Posterior cingulate gyrus (tissue), 11 donors: ENCODE data around the gene CFAP206.
"Not testable (repeated sequence)": the region's sequence is repeated elsewhere in the genome, so short reads cannot be mapped to it uniquely, and the experiment has no call there.

Experiments used
- DNase-seq, 10 donors: peaks; one replicate each; pipeline versions ENCODE4 v3.0.0 to v3.0.0-alpha.2; 2020 to 2021; ENCODE audit warnings: mixed read lengths in 3 of 10
- intact Hi-C: fragments of 100-400 bp; cut with DNase I; formaldehyde crosslinking; loops from one replicate; pipeline ENCODE4 v1.15.1; 2023

The CFAP206 gene

DNA sequence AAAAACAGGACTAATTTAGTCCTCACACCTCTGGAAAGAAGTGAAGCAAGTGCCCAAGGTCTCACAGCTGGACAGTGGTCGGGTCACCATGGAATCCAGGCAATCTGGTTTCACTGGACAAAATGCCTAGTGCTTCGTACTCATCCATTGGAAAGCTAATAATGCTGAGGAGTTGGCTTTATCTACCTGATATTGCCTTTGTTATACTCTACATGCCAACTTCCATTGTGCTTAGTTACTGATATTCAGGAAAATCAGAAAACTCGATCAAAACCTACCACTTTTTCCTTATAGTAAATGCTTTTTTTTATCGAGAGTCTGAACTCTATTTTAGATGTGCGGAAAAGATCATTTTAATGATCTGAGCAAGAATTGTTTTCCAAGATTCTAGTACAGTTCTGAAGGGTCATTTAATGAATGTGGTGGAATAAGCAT, 966 bp downstream of the CFAP206 start:
- intact Hi-C loops: loop anchor here (2.0 to 10.0 kb wide), 2 partner anchors 64 to 254 kb away; partner anchors contain the start of genes SLC35A1 and ZNF292
- DNase-seq: no peak

DNA sequence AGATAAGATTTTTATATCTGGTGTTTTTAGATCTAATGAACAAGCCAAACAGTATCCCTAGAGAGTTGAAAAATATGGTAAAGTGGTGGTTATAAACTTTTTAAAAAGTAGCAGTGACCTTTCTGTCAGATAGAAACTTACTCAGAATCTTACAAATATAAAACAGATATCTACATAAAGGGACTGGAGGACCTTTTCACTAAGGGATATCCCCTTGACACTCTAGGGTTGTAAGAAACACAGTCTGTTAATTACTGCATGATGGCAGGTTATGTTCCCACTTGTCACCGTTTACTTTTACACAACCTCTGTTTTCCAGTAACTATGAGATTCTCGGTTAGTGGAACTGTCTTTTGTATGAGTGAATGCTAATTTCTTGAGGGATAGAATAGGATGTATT, 11.5 kb downstream of the CFAP206 start:
- intact Hi-C loops: no loop called here
- no peak for DNase-seq

GRCh38 chr6:87420360-87420759, 12.6 kb downstream of the CFAP206 start:
- DNase-seq: no peak
- intact Hi-C loops: no loop called here

GRCh38 chr6:87421576-87421975, 13.8 kb downstream of the CFAP206 start:
- intact Hi-C loops: no loop called here
- DNase-seq: no peak

DNA sequence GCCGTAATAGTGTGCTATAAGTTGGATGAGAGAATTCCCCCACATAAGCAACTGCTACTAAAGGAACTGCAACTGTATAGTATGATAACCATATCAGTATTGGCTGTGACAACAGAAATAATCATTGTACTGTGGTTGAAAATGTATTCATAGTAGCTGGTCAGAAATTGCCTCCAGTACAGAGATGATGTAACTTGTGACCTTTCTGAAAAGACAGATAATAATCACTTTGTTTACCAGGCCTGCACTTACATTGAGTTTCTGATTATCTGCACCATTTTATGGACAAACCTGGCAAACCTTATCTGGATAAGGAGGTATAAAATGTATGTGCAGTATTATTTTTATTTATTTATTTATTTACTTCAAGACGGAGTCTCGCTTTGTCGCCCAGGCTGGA, 19.0 kb downstream of the CFAP206 start:
- no peak for DNase-seq
- intact Hi-C loops: no loop called here

- intact Hi-C loops: no loop called here
- DNase-seq: no peak
Measured at GRCh38 chr6:87430499-87430898, 22.7 kb downstream of the CFAP206 start.

DNA sequence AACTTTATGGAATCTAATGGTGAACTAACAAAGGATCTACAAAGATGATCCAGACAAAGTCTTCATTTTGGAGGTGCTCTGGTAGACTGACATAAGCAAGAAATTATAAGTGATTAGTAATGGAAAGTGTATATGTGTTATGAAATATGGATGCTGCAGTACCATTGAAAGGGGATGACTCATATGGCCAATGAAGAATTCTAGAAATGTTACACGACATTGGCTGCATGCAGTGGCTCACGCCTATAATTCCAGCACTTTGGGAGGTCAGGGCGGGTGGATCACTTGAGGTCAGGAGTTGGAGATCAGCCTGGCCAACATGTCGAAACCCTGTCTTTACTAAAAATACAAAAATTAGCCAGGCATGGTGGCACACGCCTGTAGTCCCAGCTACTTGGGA, 23.5 kb downstream of the CFAP206 start:
- intact Hi-C loops: no loop called here
- no peak for DNase-seq

DNA sequence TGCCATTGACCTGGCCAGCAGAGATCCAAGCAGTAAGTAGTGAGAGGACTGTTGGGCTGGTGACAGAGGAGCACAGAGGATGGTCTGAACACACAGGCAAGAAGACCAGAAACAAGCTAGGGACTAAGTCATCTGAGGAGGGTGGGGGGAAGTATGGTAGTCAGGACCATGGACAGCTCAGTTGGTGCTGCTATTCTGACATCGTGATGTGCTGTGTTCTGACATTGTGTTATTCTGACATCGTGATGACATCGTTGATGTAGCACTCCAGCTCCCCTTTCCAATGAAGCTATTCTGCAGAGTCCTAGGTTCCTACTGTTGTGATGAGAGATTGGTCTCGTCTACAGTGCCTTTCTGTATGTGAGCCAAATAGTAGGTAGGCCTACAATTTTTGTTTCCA, 28.7 kb downstream of the CFAP206 start:
- intact Hi-C loops: no loop called here
- peak in 1 of 10 donors; percentile 11 for DNase-seq

GRCh38 chr6:87441711-87442110, 33.9 kb downstream of the CFAP206 start:
- intact Hi-C loops: no loop called here
- no peak for DNase-seq

GRCh38 chr6:87444362-87444761, 36.6 kb downstream of the CFAP206 start:
- no peak for DNase-seq
- intact Hi-C loops: no loop called here

DNA sequence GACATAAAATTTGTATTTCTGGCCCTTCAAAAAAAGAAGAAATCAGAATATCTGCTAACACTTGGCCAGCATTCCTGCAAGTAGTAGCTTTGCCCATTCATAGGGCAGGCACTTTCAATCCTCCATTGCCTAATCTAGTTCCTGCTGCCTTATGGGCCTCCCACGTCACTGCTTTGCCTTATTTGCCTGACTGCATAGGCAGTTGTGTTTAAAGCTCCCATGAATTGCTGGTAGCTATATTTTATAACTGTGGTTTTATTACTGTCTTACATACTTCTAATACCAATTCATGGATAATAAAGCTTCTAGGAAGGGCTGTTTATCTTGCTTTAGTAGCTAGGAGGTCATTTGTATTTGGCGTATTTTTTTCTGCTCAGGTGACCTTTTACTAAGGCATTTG, 57.3 kb downstream of the CFAP206 start:
- intact Hi-C loops: no loop called here

DNA sequence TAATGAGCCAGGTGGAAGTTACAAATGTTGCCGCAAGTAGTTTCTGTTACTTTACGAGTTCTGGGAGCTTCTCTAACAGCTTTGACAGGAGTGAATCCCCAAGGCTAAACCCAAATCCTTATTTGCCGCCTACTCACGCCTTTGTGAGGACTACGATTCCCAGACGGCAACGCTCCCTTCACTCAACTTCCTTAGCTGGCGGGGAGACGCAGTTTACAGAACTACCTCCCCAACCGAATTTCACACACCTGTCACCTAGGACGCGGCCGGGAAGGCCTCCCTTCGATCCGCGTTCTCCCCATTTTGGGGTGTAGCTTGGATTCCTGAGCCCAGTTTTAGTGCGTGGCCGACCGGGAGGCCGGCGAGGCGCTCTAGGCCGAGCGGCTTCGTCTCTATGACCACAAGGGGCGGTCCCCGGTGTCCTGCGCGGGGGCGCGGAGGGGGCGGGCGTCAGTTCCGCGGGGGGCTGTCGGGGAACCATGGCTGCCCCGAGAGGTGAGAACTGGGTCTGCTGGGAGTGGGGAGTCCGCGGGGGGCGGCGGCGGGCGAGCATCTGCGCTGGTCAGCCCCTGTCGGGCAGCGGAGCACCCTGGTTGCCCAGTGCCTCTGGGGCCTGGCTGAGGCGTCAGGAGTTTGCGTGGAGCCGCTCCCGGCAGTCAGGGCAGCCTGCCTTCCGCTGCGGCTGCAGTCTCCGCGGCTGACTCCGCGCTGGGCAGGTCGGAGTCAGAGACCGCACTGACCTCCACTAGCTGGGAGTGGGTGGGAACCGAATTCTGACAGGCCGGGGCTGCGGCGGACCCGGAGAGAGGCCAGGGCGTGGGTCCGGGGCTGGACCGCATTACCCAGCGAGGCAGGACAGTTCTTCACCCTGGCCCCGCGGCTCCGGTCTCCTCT, 65.0 kb downstream of the CFAP206 start, which contains the start of gene SLC35A1:
SLC35A1 (plus strand) TSS at position 450 of the 894 bp plus-strand sequence; CDS start at position 480, 30 bp downstream.
- intact Hi-C loops: loop anchor here (1.0 to 5.0 kb wide), 4 partner anchors 64 to 315 kb away; partner anchors contain the start of genes AKIRIN2, ORC3 and ZNF292
- DNase-seq: peak; percentile 79 to 98 (median 86)

More for the DNA sequence above, 57.3 kb downstream of the CFAP206 start:
- no peak for DNase-seq

DNA sequence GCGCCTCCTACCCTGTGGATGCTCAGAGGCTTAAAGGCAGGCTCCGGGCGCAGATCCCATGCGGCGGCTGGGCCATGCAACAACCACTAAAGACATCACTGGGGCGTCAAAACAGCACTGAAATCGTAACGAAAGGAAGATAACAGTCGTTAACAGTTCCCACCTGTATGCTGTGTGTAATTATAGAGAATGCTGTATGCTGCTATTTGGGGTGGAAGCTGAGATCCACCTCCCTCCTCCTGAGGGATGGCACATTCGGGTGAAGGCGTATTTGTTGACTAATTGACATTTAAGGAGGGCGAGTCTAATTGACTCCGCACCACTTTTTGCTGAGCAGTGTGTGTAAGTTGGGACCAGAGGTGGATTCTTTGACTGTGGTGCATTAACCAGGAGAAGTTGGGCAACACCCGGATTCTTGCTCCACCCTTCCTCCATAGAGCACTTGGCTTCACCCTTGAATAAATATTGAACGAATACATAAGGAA, 65.7 kb downstream of the CFAP206 start:
- intact Hi-C loops: loop anchor here (2.0 to 5.0 kb wide), 3 partner anchors 65 to 316 kb away; partner anchors contain the start of genes ORC3 and ZNF292

DNA sequence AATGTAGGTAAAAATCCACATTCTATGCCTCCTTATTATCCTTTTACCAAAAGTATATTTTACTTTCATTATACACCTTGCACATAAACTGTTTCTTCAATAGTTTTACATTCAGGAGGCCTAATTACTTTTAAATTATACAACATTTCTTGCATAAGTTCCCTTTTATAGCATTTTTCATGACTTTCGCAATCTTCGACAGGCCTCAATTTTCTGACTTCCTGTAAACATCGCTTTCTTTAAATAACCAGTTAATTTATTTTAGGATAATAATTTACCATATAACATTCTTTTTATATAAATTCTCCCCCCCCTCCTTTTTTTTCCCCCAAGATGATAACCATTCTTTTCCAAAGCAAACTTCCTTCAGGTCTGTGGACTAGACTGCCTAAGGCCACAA, 74.2 kb downstream of the CFAP206 start:
- intact Hi-C loops: no loop called here
- no peak for DNase-seq

More for the DNA sequence above, 65.7 kb downstream of the CFAP206 start:
- DNase-seq: peak in 1 of 10 donors; percentile 59

- DNase-seq: no peak
- intact Hi-C loops: no loop called here
Measured at GRCh38 chr6:87482366-87482765, 74.6 kb downstream of the CFAP206 start.

DNA sequence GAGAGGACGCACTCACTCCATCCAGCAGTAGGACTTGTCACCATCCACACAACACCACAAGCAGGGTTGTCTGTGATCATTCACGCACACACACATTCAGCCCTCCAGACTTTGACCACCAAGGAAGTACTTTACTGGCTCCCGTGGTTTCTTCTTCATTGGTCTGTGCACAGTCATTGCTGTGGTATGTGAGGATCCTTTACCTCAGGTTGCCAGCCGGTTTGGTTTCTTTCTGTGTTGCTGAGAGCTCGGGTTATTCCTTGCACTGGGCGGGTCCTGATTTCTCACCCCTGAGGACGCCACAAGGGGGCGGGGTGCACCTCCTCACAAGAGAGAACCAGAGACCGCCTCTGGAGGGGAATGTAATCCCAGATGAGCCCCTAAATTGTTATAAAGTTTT, 76.2 kb downstream of the CFAP206 start:
- intact Hi-C loops: no loop called here

GRCh38 chr6:87484491-87484890, 76.7 kb downstream of the CFAP206 start:
- DNase-seq: no peak
- intact Hi-C loops: no loop called here

More for the DNA sequence above, 76.2 kb downstream of the CFAP206 start:
- no peak for DNase-seq

GRCh38 chr6:87487555-87487954, 79.8 kb downstream of the CFAP206 start:
- DNase-seq: no peak
- intact Hi-C loops: no loop called here

GRCh38 chr6:87489326-87489725, 81.6 kb downstream of the CFAP206 start:
- DNase-seq, intact Hi-C loops: not testable (repeated sequence)

DNA sequence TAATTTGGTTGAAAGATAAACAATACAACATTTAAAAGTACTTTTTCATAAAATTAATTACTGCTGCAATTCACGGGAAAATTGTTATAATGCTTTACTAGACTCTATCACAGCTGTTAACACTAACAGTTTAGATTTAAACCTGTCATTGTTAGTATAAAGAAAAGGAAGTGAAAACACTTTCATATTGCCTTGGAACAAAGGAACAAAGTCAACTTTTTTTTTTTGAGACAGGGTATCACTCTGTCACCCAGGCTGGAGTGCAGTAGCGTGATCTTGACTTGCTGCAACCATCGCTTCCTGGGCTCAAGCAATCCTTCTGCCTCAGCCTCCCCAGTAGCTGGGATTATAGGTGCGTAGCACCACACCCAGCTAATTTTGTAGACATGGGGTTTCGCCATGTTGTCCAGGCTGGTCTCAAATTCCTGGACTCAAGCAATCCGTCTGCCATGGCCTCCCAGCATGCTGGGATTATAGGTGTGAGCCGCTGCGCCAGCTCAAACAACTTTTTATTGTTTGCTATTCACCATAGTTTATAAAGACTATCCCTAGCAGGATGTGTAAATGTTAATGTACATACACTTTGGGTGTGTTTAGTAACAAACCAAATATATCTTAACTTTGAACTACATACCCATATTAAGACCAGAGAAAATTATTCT, 87.1 kb downstream of the CFAP206 start:
- intact Hi-C loops: no loop called here
- no peak for DNase-seq

GRCh38 chr6:87498048-87498447, 90.3 kb downstream of the CFAP206 start:
- intact Hi-C loops: no loop called here
- DNase-seq: no peak
